GM19397 (cell line): ENCODE data around the gene TTC28.

Source experiments
- ATAC-seq: cut with Tn5 transposase; IDR thresholded peaks from one replicate; pipeline ENCODE4 v1.9.1; 2021; ENCODE audit warnings: mild to moderate bottlenecking, moderate library complexity; ENCODE audit not compliant: unreplicated experiment

The TTC28 gene

DNA sequence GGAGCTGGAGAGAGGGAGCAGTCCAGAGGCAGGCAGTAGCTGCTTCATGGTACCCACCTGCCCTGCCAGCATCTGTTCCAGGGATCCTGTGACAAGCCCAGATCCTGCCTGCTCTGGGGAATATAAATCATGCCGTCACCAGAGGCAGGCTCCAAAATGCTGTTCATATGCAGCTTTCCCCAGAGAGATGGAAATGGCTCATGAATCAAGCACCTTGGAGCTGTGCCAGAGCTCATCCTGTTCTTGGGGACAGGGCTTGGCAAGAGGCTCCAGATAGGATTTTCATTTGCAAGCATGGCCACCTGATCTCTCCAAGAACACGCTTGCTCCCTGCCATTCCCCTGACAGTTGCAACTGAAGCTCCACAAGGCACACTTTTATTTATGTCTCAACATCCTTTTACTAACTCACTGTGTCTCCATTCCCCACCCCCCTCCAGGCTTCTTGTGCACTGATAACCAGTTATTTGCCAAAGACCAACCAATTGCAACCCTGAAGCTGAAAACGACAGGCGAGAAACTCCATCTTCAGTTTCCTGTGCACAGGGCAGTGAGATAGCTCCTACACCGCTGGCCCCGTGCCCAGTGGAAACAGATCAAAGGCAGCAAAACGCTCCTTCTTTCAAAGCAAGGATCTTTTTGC lies 644.8 kb downstream of the TTC28 start:
- no peak for ATAC-seq

DNA sequence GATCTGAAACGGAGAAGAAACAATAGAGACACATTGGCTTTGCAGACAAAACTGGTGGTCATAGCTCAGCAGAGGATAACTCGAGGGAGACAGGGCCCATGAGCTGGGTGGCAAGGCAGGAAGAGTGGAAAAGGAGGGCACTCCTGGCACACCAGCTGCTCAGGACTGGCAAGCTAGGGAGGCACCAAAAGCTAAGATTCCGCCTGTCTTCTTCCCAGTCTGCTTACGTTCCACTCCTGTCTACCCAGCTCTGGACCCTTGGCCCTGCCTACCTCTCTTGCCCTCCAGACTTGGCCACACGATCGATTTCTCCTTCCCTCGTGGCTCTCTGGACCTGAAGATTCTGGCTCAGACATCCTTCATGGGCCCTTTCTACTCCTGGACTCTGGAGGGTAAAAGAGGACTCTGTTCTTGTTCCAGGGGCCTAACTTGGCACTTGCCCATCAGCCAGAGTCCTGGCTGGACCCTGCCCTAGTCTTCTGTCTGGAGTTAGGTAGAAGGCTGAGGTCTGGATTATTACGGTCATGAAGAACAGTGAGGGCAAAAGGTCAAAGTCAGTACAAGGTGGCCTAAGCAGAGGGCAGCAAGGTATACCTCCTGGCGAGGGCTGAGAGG lies 645.4 kb downstream of the TTC28 start:
- no peak for ATAC-seq

DNA sequence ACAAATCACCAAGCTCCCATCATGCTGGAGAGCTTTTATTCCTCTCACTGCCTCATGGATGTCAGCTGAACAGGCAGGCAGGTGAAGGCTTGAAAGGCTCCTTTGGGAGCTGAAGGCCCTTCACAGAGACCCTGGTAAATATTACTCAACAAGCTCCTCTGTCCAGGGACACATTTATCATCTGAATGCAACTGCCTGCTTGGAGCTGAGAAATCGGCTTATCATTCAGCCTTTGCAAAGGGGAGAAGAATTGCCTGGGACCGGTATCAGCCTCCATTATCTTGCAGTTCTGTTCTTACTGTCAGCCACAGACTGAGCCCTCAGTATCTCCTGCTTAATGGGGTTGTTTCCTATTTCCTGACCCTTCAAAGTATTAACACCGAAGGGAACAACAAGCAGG lies 646.8 kb downstream of the TTC28 start:
- ATAC-seq: no peak

DNA sequence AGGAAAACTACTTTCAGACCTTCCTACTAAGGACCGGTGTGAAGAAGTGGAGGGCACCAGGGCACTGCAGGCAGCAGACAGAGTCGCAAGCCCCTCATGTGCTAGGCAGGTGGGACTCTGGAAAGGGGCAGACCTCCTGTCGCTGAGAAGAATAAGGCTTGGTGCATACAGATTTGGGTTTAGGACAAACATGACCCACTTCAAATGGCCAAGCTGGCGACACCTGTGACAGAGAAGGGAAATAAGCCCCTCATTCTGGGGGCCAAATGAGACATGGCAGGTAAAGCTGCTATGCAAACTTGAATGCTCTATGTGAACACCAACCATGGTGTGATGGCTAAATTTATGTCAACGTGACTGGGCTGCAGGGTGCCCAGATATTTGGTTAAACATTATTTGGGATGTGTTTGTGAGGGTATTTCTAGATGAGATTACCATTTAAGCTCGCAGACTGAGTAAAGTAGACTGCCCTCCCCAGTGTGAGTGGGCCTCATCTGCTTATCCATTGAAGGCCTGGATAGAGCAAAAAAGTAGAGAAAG lies 648.2 kb downstream of the TTC28 start:
- ATAC-seq: no peak

DNA sequence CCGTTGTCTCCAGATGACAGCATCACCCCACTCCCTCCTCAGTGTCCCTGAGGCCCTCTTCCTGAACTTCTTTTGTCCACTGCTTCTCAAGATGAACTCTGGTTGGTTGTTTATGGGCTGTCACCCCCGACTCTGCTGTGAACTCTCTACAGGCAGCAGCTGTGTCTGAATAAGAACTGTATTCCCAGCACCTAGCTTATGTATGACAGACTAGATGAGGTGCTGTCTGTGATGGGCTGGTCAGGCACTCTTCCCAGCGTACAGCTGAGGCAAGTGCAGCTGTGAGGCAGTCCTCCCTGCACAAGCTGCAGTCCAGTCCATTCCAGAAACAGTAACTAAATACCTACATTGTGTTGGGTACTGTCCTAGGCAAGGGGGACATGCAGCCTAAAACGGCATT lies 649.2 kb downstream of the TTC28 start:
- no peak for ATAC-seq

DNA sequence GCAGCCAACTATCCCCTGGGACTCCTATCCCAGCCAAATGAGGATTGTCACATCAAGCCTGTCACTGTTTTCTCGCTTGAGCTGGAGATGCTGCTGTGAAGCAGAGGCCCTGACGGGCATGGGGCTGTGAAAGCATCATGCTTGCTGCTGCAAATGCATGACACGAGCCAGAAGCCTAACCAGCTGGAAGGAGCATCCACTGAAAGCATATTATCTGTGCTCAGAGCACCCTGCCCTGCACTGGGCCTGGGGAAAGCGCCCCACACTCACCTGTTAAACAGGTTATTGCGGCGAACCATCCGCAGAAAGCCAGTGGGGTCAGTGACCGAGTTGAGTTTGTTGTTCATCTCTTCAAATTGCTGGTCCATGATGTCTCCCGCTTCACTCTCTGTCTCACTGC lies 649.7 kb downstream of the TTC28 start:
- no peak for ATAC-seq

DNA sequence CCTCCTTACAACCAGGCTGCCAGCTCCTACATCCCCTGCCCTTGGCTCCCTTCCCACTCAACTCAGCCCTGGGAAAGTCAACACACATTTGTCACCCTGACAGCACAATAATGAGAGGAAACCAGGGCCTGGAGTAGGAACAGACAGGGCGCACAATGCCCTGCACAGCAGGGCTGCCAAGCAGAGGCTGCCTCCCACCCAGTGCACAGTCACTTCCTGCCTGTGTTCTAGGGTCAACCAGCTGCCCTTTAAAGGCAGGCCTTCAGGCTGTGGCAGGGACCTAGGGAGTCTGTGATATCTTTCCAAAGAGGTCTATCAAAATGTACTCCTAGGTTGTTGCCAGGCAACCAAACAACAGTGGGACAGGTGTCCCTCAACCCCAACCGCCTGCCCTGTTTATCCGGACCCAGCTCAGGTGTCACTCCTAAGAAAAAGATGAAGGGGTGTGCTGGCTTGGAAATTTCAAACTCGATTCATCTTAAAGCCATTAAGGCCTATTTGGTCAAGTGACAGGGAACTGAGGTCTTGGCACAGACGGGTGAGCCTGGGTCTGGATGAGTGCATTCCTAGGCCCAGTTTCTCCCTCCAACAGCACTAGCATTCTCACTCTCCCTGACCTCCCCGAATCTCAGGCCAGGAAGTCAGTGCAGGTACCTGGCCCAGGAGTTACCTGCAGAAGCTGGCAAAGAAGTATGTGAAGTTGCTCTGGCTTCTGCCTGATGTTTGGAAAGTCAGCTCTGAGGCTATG lies 650.3 kb downstream of the TTC28 start:
- no peak for ATAC-seq

DNA sequence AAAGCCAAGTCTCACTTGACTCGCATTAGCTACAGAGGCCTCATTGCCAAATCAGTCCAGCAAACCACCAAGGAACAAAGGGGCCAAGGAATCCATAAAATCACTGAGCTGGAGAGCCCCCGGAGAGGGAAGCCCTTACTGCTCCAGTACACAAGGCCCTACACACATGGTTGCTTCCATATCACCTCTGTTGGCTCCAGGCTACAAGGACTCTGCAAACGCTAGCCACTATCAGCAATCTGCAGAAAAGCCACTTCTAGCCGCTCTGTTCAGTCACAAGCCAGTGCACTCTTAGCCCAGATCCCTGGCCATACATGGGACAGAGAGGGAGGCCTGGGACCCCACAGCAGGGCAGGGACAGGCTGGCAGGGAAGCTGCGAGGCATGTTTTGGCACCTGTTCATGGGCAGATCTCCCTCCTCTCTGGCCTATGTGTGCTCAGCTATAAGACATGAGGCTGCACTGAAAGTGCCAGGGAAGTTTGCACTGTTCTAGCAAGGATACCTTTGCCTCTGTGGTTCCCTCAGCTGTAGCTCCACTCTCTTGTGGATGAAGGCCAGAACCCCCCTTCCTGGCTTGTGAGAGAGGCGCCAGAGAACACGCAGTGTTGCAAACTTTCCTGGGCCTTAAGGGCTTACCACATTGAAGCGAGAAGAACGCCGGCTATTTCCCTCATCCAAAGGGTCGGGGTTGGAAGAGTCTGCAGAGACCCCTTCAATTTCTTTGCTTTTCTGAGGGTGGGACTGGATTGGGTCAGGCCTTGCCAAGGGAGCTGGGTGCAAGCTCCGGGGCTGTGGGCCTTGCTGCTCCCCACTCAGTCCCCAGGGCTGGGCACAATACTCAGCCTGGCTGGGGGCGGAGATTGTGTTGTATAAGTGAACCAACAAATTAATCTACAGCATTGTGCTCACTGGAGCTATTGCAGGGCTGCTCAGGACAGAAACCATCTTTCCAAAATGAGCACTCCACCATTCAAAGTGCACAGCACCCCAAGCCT lies 651.9 kb downstream of the TTC28 start:
- no peak for ATAC-seq

DNA sequence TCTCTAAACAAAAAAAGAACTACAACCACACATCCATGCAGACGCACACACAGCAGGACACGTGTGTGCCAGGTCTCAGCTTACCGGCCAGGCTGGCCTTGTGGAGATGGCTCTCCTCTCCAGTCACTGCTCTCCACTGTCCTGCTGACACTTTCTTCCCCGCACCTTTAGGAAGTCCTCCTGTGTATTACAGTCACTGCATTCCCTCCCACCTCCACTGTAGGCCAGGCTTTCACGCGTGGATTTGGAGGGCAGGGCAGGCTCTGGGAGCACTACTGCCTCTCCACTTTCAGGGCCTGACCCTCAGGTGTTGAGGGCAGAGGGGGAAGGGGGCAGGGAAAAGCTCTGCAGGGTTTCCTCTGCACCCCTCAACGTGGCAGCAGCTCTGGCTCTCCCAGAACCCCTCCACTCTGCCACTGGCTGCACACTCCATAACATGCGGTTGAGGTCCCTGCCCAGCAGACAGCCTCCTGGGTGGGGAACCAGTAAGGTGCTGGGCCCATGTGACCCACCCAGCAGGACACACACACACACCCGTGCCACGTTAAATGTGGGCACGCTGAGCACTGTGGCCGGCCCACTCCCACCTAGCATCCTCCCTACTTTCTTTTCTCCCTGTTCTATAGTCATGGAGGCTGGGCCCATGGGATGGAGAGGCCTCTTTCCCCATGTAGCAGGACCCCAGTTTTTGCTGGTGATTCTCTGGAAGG lies 653.6 kb downstream of the TTC28 start:
- ATAC-seq: no peak

DNA sequence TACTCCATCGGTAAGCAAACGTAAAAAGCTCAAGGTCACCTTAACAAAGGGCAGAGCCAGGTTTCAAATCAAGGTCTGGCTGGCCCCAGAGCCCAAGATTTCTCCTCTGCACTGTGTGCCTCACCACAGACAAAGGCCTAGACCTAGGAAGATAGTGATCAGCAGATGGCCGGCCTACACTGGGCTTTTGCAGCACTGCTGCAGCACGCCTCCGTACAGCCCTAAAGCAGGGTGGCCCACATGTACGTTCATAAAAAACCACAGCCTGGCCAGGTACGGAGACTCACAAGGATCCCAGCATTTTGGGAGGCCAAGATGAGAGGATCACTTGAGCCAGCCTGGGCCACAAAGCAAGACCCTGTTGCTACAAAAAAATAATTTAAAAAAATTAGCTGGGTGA lies 654.3 kb downstream of the TTC28 start:
- no peak for ATAC-seq

DNA sequence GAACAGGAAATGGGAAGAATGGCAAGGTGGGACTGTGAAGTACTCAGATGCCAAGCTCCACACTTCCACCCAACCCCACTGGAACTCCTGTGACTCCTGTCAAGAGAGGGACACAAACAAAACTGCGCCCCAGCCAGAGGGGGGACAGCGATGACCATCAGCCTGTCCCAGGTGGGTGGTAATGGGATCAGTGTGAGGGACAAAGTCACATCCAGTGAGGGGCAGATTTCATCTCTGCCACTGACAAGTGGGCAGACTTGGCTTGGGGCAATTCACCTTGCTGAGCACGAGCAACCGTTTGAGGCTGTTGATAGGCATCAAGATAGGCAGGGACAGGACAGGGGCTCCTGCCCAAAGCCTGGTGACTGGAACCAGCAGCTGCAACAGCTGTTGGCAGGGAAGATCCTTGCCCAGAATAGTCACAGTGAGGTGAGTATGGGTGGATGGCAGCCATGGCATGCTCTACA lies 655.2 kb downstream of the TTC28 start:
- ATAC-seq: no peak

DNA sequence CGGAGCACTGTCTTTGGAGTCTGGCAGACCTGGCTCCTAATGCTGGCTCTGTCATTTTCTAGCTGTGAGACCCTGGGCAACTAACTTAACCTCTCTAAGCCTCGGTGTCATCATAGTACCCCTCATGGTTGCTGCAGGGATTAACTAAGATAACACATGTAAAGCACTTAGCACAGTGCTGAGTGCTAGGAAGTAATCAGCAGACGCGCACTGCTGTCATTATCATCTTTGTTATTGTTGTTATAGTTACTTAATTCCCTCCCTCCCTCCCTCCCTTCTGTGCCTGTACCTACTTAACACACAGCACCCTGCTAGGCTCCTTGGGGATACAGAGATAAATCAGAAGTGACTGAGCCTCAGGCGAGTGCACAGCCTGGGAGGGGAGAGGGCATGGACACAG lies 655.9 kb downstream of the TTC28 start:
- ATAC-seq: no peak

DNA sequence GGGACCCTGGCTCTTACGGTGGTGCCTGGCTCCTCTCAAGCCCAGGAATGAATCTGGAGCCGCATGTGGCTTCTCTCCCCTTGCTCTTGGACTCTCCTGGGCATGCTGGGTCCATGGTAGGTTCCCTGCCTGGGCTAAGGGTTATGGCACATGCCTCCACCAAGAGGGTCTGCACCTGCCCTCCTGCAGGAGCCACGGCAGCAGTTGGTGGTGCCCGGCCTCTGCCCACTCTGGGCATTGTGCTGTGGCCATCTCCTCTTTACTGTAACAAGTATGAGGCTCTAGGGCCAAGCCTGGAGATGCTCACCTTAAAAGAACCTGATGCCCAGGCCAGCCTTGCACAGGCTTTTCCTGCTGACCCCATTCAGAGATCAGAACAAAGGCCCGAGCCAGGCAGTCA lies 656.6 kb downstream of the TTC28 start:
- ATAC-seq: no peak

DNA sequence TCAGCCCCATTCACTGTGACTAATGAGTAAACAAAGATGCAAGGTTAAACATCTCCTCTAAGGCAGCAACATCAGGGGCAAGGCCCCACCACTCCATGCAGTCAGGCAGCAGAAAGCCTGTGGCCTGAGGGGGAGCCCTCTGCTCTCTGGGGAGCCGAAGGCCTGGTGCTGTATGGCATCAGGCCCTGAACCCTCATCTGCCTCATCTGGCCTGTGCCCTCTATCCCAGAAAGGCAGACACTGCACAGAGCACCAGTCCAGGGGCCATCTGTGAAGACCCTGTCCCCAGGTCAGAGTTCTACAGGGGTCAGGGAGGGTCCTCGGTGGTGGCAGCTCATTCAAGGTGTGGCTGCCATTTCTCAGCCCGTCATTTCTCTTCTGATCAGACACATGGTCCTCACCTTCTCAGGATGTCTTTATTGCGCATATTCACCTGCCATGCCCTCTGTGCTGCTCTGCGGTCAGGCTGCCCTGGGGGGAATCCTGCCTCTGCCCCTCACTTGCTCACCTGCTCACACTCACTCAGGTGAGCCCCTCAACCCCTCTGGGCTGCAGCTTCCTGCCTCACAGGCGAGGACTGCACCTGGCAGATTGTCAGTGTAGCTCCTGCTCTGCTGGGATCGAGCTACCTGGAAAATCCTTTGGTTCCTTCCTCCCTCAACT lies 657.5 kb downstream of the TTC28 start:
- no peak for ATAC-seq

DNA sequence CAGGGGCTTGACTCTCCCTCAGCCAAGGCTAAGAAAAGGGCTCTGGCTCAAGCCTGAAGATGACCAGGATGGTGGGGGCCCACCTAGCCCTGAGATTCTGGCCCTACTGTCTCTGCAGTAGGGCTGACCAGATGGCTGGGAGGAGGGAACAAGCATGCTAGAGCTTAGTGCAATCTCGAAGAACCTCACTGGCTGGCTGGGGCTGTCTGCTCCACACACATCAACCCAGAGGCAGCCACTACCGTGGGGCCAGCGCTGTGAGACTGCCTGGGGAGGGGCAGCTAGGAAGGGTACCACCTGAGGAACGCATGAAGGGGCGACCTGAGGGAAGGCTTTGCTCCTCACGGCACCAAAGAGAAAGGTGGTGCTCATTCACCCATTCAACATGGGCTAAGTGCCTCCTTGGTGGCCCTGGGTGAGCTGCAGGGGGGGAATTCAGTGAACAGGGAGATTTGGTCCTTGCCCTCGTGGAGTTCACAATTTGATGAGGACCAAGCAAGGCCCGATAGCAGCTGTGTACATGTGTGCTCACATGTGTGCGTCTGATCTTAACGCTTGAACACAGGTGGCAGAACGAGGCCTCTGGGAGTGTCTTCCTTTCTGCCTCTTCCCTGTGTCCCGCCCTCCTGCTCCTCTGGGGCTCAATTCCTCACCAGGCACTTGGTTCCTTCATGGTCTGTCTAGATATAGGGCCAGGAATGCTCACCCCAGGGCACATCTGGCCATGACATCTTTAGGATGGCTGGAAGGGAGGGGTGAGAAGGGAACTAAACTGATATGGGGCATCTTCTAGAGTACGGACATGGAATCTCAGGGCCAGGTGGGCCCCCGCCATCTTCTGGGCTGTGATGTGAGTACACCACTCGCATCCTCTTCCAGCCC lies 658.3 kb downstream of the TTC28 start:
- no peak for ATAC-seq

DNA sequence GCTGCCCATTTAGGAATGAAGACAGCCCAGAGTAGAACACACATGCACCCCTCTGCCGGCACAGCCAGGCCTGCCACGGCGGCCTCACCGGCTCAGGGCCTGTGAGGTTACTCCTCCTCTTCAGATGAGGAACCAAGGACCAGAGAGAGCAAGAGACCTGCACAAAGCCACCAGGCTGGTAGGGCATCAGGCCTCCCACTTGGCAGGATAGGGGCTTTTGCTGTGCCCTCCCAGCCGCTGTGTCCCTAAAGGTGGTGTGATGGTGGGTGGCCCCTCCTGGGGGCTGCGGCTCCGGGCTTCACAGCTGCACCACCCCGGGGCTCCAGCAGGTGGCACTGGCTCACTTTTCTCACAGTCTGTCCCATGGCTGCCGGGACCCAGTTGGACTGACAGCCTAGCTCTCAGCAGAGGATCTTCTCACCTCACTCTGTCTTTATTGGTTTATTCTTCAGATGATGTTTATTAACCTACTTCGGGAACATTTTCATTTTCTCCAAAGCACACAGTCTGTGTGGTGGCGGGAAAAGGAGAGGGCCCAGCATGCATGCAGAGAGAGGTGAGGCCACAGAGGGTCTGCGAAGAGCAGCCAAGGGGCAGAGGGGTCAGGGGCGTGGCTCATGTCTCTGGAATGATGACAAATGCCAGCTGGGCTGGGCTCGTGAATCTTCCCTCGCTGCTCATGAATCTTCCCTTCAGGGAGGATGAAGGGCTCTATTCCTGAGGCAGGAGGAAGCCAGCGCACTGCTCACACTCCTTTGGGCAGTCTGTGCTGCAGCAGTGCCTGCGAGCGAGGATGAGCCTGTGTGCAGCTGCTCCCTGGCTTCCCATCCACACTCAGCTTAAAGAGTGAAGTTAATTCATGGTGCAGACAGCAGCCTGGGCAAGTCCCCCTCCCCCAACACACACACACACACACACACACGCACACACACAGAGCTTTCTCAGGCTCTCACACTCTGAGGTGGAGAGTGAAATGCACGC lies 659.5 kb downstream of the TTC28 start:
- no peak for ATAC-seq

DNA sequence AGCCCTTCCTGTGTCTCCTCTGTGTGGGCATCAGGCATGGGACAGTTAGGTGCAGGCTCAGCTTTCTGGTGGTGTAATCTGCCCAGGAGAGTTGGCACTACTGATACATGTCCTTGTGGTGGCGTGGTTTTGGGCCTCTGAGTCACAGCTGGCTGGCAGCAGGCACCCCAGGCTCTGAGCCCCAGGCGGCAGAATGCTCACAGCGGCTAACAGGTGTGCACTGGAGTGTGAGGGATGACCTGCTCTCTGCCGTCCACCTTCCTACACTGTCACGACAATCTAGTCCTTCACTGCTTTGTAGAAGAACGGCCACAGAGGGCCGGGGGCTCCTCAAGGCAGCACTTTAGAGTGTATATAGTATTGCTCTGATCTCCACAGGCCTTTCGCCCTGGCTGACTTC lies 660.3 kb downstream of the TTC28 start:
- no peak for ATAC-seq
